ENCODE data around the gene CPE. TPM values are rescaled to one million over a fixed set of nuclear protein-coding genes. Genes with fewer than 3 reads are reported as not detected.
"Not testable (repeated sequence)": the region's sequence is repeated elsewhere in the genome, so short reads cannot be mapped to it uniquely, and the experiment has no call there.

Gene CPE
- total RNA-seq, 1 donor from 2014 or later, result not detected

- no peaks in the 10 kb centered on the region for H3K9me3 Mint-ChIP-seq
- no peak overlapping the region for H3K27ac Mint-ChIP-seq
- CTCF ChIA-PET, result no interaction called here
- no peak for DNase-seq
- H3K27me3 Mint-ChIP-seq, result no peaks in the 10 kb centered on the region
- no peak for TF ChIP-seq CTCF (IDR thresholded peaks at IDR 0.05)
- intact Hi-C loops (cut with micrococcal nuclease), result no loop called here
- no peak for ATAC-seq (ENCODE audit: low read depth)
- peaks cover 32% of the 10 kb centered on the region for H3K4me1 Mint-ChIP-seq
- POLR2A ChIA-PET, result no interaction called here
- H3K36me3 Mint-ChIP-seq (ENCODE audit: low read depth), result peaks cover 61% of the 10 kb centered on the region
- H3K4me3 Mint-ChIP-seq, result no peak overlapping the region
Observed at GRCh38 chr4:165332502-165332901, 46.3 kb upstream of the CPE start.

- ChIA-PET POLR2A (no interaction called here), CTCF (no interaction called here)
- intact Hi-C loops (cut with micrococcal nuclease), result no loop called here
- ATAC-seq (ENCODE audit: low read depth) (no peak), DNase-seq (no peak)
- Mint-ChIP-seq H3K4me1 (peaks cover 26% of the 10 kb centered on the region), H3K9me3 (no peaks in the 10 kb centered on the region), H3K27ac (no peak overlapping the region), H3K4me3 (no peak overlapping the region), H3K36me3 (ENCODE audit: low read depth) (peaks cover 75% of the 10 kb centered on the region), H3K27me3 (no peaks in the 10 kb centered on the region)
- TF ChIP-seq CTCF (IDR thresholded peaks at IDR 0.05), result no peak
Observed at GRCh38 chr4:165335163-165335703, 43.6 kb upstream of the CPE start.

- H3K36me3 Mint-ChIP-seq (ENCODE audit: low read depth), result peaks cover 74% of the 10 kb centered on the region
- no peaks in the 10 kb centered on the region for H3K9me3 Mint-ChIP-seq
- DNase-seq, result no peak
- ChIA-PET POLR2A (no interaction called here), CTCF (no interaction called here)
- no peak overlapping the region for H3K4me3 Mint-ChIP-seq
- H3K4me1 Mint-ChIP-seq, result peaks cover 13% of the 10 kb centered on the region
- no peak for TF ChIP-seq CTCF (IDR thresholded peaks at IDR 0.05)
- ATAC-seq (ENCODE audit: low read depth), result no peak
- no peaks in the 10 kb centered on the region for H3K27me3 Mint-ChIP-seq
- intact Hi-C loops (cut with micrococcal nuclease), result no loop called here
- no peak overlapping the region for H3K27ac Mint-ChIP-seq
Observed at GRCh38 chr4:165336743-165337142, 42.1 kb upstream of the CPE start.

- not testable (repeated sequence) for ATAC-seq (ENCODE audit: low read depth); H3K4me3 Mint-ChIP-seq; H3K27me3 Mint-ChIP-seq; H3K9me3 Mint-ChIP-seq; H3K4me1 Mint-ChIP-seq; H3K27ac Mint-ChIP-seq; DNase-seq
- ChIA-PET CTCF (interaction anchor here (1.1 to 2.3 kb wide), 3 partner anchors 12 to 230 kb away, joined by 3 to 13 read pairs (median 3); partner anchors contain the start of gene TMEM192), POLR2A (interaction anchor here (0.7 to 1.5 kb wide), 2 partner anchors 15 to 26 kb away, joined by 4 to 5 read pairs; partner anchors contain the start of gene MSMO1)
- intact Hi-C loops (cut with micrococcal nuclease), result loop anchor here (5.0 kb wide), 1 partner anchor 120 kb away; no protein-coding TSS in a partner anchor
- peaks cover 45% of the 10 kb centered on the region for H3K36me3 Mint-ChIP-seq (ENCODE audit: low read depth)
Observed at GRCh38 chr4:165342340-165342739, 36.5 kb upstream of the CPE start.

- ATAC-seq (ENCODE audit: low read depth) (no peak), DNase-seq (no peak)
- H3K27ac Mint-ChIP-seq, result no peak overlapping the region
- no peak overlapping the region for H3K4me3 Mint-ChIP-seq
- TF ChIP-seq CTCF (IDR thresholded peaks at IDR 0.05), result no peak
- POLR2A ChIA-PET, result interaction anchor here (1.5 kb wide), 1 partner anchor 27 kb away, joined by 5 read pairs; no protein-coding TSS in a partner anchor
- H3K4me1 Mint-ChIP-seq, result no peaks in the 10 kb centered on the region
- H3K9me3 Mint-ChIP-seq, result no peaks in the 10 kb centered on the region
- H3K27me3 Mint-ChIP-seq, result no peaks in the 10 kb centered on the region
- peaks cover 39% of the 10 kb centered on the region for H3K36me3 Mint-ChIP-seq (ENCODE audit: low read depth)
- CTCF ChIA-PET, result interaction anchor here (1.1 to 4.5 kb wide), 4 partner anchors 13 to 231 kb away, joined by 3 to 38 read pairs (median 8); partner anchors contain the start of gene TMEM192
- intact Hi-C loops (cut with micrococcal nuclease), result loop anchor here (1.0 to 5.0 kb wide), 3 partner anchors 119 to 231 kb away; partner anchors contain the start of gene TMEM192
Observed at GRCh38 chr4:165343353-165344191, 35.2 kb upstream of the CPE start.
